HL-60 (cell line): ENCODE measurements around the gene JAG1.

ENCODE experiments used
- CTCF ChIP-seq: IDR thresholded peaks from one replicate; pipeline ENCODE4 v1.5.1; 2011; ENCODE audit warnings: low read length, control low read depth, inconsistent platforms; ENCODE audit not compliant: insufficient read depth
- POLR2AphosphoS5 ChIP-seq: IDR thresholded peaks from 2 replicates; pipeline ENCODE4 v1.6.1; 2012; ENCODE audit warnings: low read depth
- SPI1 ChIP-seq: IDR thresholded peaks from 2 replicates; pipeline ENCODE4 v1.6.1; 2012; ENCODE audit warnings: low read depth, mild to moderate bottlenecking, borderline replicate concordance

GRCh38 chr20:10679269-10679668 is 5.5 kb upstream of the JAG1 start:
- TF ChIP-seq CTCF: no peak
- TF ChIP-seq SPI1: no peak
- TF ChIP-seq POLR2AphosphoS5: no peak
